Sigmoid colon (tissue), 4 donors: ENCODE measurements around the gene SSU72.

Experiments
- CTCF ChIP-seq, 4 experiments: fragments of 450-650 bp in 3 of 4; fragments of 200-600 bp in 1 of 4; IDR thresholded peaks; one replicate each; pipeline ENCODE4 v1.5.1; 2016 to 2019; ENCODE audit warnings: antibody characterized with exemption in 4 of 4, mild to moderate bottlenecking in 3 of 4, moderate library complexity in 2 of 4
- POLR2A ChIP-seq, 2 donors: fragments of 450-650 bp; IDR thresholded peaks; one replicate each; pipeline ENCODE4 v1.6.1; 2016; ENCODE audit warnings: antibody characterized with exemption in 2 of 2, mild to moderate bottlenecking in 2 of 2, moderate library complexity in 2 of 2
- POLR2AphosphoS5 ChIP-seq, 4 donors: sonication (generic); formaldehyde crosslinking; IDR thresholded peaks; one replicate each; pipeline ENCODE4 v1.6.1; 2017; ENCODE audit warnings: antibody characterized with exemption in 4 of 4

GRCh38 chr1:1531947-1532346, 42.7 kb downstream of the SSU72 start:
- TF ChIP-seq POLR2AphosphoS5 (IDR thresholded peaks at IDR 0.05) (no peak), CTCF (IDR thresholded peaks at IDR 0.05) (no peak), POLR2A (IDR thresholded peaks at IDR 0.05) (no peak)
